Body of pancreas (tissue), 4 donors: ENCODE measurements around the gene RNU6-9. TPM values are rescaled to one million over a fixed set of nuclear protein-coding genes. Genes with fewer than 3 reads are reported as not detected.

Experiments
- ATAC-seq: fragments of 150-250 bp; one replicate; pipeline ENCODE4 v1.9.1; 2016
- DNase-seq, 4 donors: peaks; one replicate each; pipeline ENCODE4 v3.0.0-alpha.2; 2019
- H3K27ac ChIP-seq, 4 donors: fragments of 200-600 bp; sonication (generic); 1 replicate in 3 of 4; 2 replicates in 1 of 4; pipeline versions ENCODE4 v1.5.1 to v1.6.1; 2016 to 2019; ENCODE audit warnings: mild to moderate bottlenecking in 1 of 4, mixed read lengths in 1 of 4, moderate library complexity in 1 of 4
- H3K27me3 ChIP-seq, 2 donors: fragments of 200-600 bp; sonication (generic); one replicate each; pipeline ENCODE4 v1.6.0; 2016; ENCODE audit warnings: mild to moderate bottlenecking in 1 of 2
- H3K36me3 ChIP-seq, 2 donors: fragments of 200-600 bp; sonication (generic); replicated peaks in 1 of 2; 2 replicates each; pipeline ENCODE4 v1.5.1; 2016; ENCODE audit warnings: low read depth in 2 of 2; ENCODE audit not compliant: insufficient read depth in 1 of 2
- H3K4me1 ChIP-seq: fragments of 200-600 bp; sonication (generic); one replicate; pipeline ENCODE4 v1.6.0; 2016
- H3K4me3 ChIP-seq, 2 donors: fragments of 200-600 bp; sonication (generic); 1 replicate in 1 of 2; 2 replicates in 1 of 2; pipeline ENCODE4 v1.5.1; 2016 to 2019
- H3K9me3 ChIP-seq, 3 donors: fragments of 200-600 bp; sonication (generic); 1 replicate in 2 of 3; 2 replicates in 1 of 3; pipeline ENCODE4 v1.5.1; 2016
- POLR2A ChIP-seq, 3 donors: fragments of 450-650 bp; IDR thresholded peaks; one replicate each; pipeline ENCODE4 v1.6.1; 2016; ENCODE audit warnings: antibody characterized with exemption in 3 of 3, mild to moderate bottlenecking in 2 of 3
- WGBS, 2 donors: methylation state at CpG; one replicate each; pipeline ENCODE4 v1.1.5; 2017; 5-methylcytosine and 5-hydroxymethylcytosine counted together
- intact Hi-C: fragments of 100-400 bp; cut with DNase I; formaldehyde crosslinking; loops from one replicate; pipeline ENCODE4 v1.15.1; 2023
- total RNA-seq, 2 donors: library from RNA; depleted of rRNA; stranded (reverse); fragments of >200 nt; gene quantifications; one replicate each; pipeline ENCODE4 v1.1.0, GENCODE V29; 2016
- TF ChIP-seq, protein P1 (sequence below), 7 experiments: fragments of 450-650 bp in 4 of 7; fragments of 200-600 bp in 3 of 7; sonication (generic) in 3 of 7; IDR thresholded peaks; one replicate each; pipeline ENCODE4 v1.5.1; 2016 to 2019; ENCODE audit warnings: antibody characterized with exemption in 7 of 7

Gene RNU6-9
- total RNA-seq, 2 donors from 2014 or later = not detected

GRCh38 chr19:870963-871401 lies 22.3 kb upstream of the RNU6-9 start:
- intact Hi-C loops = no loop called here
- H3K27me3 ChIP-seq = no peaks in the 10 kb centered on the region
- H3K27ac ChIP-seq = no peak overlapping the region
- H3K9me3 ChIP-seq = no peaks in the 10 kb centered on the region
- ATAC-seq (no peak), DNase-seq (peak in 1 of 4 donors; percentile 53)
- H3K4me3 ChIP-seq = no peak overlapping the region
- TF ChIP-seq POLR2A (IDR thresholded peaks at IDR 0.05) = no peak
- TF ChIP-seq, protein P1, sequence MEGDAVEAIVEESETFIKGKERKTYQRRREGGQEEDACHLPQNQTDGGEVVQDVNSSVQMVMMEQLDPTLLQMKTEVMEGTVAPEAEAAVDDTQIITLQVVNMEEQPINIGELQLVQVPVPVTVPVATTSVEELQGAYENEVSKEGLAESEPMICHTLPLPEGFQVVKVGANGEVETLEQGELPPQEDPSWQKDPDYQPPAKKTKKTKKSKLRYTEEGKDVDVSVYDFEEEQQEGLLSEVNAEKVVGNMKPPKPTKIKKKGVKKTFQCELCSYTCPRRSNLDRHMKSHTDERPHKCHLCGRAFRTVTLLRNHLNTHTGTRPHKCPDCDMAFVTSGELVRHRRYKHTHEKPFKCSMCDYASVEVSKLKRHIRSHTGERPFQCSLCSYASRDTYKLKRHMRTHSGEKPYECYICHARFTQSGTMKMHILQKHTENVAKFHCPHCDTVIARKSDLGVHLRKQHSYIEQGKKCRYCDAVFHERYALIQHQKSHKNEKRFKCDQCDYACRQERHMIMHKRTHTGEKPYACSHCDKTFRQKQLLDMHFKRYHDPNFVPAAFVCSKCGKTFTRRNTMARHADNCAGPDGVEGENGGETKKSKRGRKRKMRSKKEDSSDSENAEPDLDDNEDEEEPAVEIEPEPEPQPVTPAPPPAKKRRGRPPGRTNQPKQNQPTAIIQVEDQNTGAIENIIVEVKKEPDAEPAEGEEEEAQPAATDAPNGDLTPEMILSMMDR (IDR thresholded peaks at IDR 0.05) = no peak
- peaks cover 3% of the 10 kb centered on the region for H3K4me1 ChIP-seq
- H3K36me3 ChIP-seq = peaks cover 2 to 8% of the 10 kb centered on the region in 2 donors
- WGBS, 2 donors = 73 to 84% methylated on average over 8 to 27 of the region's 28 CpGs

DNA sequence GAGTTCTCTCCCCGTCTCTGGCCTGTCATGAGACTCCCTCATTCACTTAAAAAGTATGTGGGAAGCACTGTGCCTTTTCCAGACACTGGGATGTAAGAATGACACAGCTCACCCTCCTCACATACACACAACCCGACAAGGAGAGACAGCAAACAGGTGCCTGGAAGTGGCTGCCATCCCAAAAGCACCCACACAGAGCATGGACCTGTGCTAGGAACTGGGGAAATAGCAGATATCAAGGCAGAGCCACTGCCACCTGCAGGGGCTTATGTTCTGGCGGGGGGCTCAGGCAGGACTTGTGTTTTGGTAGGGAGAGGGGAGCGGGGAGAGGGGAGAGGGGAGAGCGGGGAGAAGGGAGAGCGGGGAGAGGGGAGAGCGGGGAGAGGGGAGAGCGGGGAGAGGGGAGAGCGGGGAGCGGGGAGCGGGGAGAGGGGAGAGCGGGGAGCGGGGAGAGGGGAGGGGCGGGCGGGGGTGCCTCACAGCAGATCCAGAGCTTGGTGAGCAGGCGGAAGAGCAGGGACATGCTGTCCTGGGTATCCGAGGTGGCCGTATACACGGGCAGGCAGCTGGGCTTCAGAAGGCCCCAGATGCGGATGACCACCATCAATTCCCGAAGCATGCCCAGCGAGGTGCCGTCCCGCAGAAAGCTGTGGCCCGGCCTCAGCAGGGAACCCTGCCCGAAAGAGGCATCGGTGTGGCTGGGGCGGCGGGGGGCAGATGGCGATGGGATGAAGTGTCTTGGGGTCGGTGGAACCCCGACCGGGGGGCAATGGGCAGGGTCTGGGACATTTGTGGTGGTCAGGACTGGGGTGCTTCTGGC lies 21.6 kb upstream of the RNU6-9 start:
- Histone ChIP-seq H3K27me3 (no peaks in the 10 kb centered on the region), H3K27ac (no peak overlapping the region), H3K4me3 (no peak overlapping the region), H3K36me3 (peaks cover 2 to 8% of the 10 kb centered on the region in 2 donors), H3K4me1 (peaks cover 3% of the 10 kb centered on the region), H3K9me3 (no peaks in the 10 kb centered on the region)
- 91 to 93% methylated on average over 15 to 18 of the region's 33 CpGs for WGBS, 2 donors
- DNase-seq (no peak), ATAC-seq (no peak)
- intact Hi-C loops = no loop called here
- TF ChIP-seq POLR2A (IDR thresholded peaks at IDR 0.05) = no peak
- TF ChIP-seq, protein P1 (IDR thresholded peaks at IDR 0.05) = no peak

- 87 to 88% methylated on average over 25 to 26 of the region's 27 CpGs for WGBS, 2 donors
- Histone ChIP-seq H3K27ac (no peak overlapping the region), H3K9me3 (no peaks in the 10 kb centered on the region), H3K36me3 (peaks cover 4 to 8% of the 10 kb centered on the region in 2 donors), H3K4me3 (no peak overlapping the region), H3K27me3 (no peaks in the 10 kb centered on the region), H3K4me1 (peaks cover 3% of the 10 kb centered on the region)
- TF ChIP-seq, protein P1 (IDR thresholded peaks at IDR 0.05) = no peak
- TF ChIP-seq POLR2A (IDR thresholded peaks at IDR 0.05) = no peak
- ATAC-seq = no peak
- intact Hi-C loops = no loop called here
- DNase-seq = peak in 1 of 4 donors; percentile 34
Measured at GRCh38 chr19:872266-872951, 20.9 kb upstream of the RNU6-9 start.

GRCh38 chr19:873084-873483 lies 20.2 kb upstream of the RNU6-9 start:
- intact Hi-C loops = no loop called here
- H3K4me3 ChIP-seq = no peak overlapping the region
- DNase-seq (no peak), ATAC-seq (no peak)
- H3K36me3 ChIP-seq = peaks cover 3 to 8% of the 10 kb centered on the region in 2 donors
- H3K27ac ChIP-seq = no peak overlapping the region
- TF ChIP-seq, protein P1 (IDR thresholded peaks at IDR 0.05) = no peak
- TF ChIP-seq POLR2A (IDR thresholded peaks at IDR 0.05) = no peak
- H3K27me3 ChIP-seq = no peaks in the 10 kb centered on the region
- no peaks in the 10 kb centered on the region for H3K9me3 ChIP-seq
- 84 to 95% methylated on average over 2 to 8 of the region's 13 CpGs for WGBS, 2 donors
- H3K4me1 ChIP-seq = peaks cover 3% of the 10 kb centered on the region
